ENCODE data around the gene FBXW8.

DNA sequence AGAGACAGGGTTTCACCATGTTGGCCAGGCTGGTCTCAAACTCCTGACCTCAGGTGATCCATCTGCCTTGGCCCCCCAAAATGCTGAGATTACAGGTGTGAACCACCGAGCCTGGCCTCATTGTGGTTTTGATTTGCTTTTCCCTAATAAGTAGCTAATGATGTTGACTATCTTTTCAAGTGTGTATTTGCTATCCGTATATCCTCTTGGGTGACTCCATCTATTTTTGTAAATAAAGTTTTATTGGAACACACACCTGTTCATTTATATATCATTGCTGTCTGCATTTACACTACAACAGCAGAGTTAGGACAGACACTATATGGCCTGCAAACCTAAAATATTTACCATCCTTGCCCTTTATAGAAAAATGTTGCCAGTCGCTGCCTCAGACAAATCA lies 15.8 kb upstream of the FBXW8 start:
- TF ChIP-seq, protein P1, sequence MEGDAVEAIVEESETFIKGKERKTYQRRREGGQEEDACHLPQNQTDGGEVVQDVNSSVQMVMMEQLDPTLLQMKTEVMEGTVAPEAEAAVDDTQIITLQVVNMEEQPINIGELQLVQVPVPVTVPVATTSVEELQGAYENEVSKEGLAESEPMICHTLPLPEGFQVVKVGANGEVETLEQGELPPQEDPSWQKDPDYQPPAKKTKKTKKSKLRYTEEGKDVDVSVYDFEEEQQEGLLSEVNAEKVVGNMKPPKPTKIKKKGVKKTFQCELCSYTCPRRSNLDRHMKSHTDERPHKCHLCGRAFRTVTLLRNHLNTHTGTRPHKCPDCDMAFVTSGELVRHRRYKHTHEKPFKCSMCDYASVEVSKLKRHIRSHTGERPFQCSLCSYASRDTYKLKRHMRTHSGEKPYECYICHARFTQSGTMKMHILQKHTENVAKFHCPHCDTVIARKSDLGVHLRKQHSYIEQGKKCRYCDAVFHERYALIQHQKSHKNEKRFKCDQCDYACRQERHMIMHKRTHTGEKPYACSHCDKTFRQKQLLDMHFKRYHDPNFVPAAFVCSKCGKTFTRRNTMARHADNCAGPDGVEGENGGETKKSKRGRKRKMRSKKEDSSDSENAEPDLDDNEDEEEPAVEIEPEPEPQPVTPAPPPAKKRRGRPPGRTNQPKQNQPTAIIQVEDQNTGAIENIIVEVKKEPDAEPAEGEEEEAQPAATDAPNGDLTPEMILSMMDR (IDR thresholded peaks at IDR 0.05; ENCODE audit: low read depth, low read length, poor library complexity, severe bottlenecking) = no peak
- no peak for TF ChIP-seq EZH2phosphoT487 (IDR thresholded peaks at IDR 0.05; ENCODE audit: borderline replicate concordance, low read length)
